Keratinocyte (primary cell): ENCODE results near the gene ANGPTL2. TPM values are rescaled to one million over a fixed set of nuclear protein-coding genes. Genes with fewer than 3 reads are reported as not detected.

Experiments used
- DNase-seq: peaks from one replicate; pipeline ENCODE4 v3.0.0-alpha.2; 2011; ENCODE audit warnings: low read depth, missing footprints, low spot score
- FAIRE-seq: peaks from 2 replicates; lab custom pipeline; 2011; peaks lifted over from hg19 to GRCh38; lab: Jason Lieb, UNC
- H2AFZ ChIP-seq: 2 replicates; pipeline ENCODE4 v1.6.0; 2012; ENCODE audit warnings: low read length, control low read depth, inconsistent platforms; ENCODE audit not compliant: control insufficient read depth
- H3K27ac ChIP-seq: 2 replicates; pipeline ENCODE4 v1.5.1; 2011; ENCODE audit warnings: low read length; ENCODE audit not compliant: control insufficient read depth, insufficient read depth
- H3K27me3 ChIP-seq: 3 replicates; pipeline ENCODE4 v1.6.0; 2011; ENCODE audit warnings: low read length; ENCODE audit not compliant: control insufficient read depth, insufficient read depth; ENCODE audit errors: extremely low read depth
- H3K36me3 ChIP-seq, 2 experiments: 2 replicates in 1 of 2; 3 replicates in 1 of 2; pipeline ENCODE4 v1.5.1; 2011; ENCODE audit warnings: low read length in 2 of 2, mild to moderate bottlenecking in 1 of 2; ENCODE audit not compliant: control insufficient read depth in 2 of 2, insufficient read depth in 2 of 2; ENCODE audit errors: extremely low read depth in 1 of 2
- H3K4me1 ChIP-seq: 3 replicates; pipeline ENCODE4 v1.5.1; 2011; ENCODE audit warnings: low read length; ENCODE audit not compliant: control insufficient read depth, insufficient read depth; ENCODE audit errors: extremely low read depth
- H3K4me2 ChIP-seq: 3 replicates; pipeline ENCODE4 v1.6.0; 2011; ENCODE audit warnings: low read depth, low read length; ENCODE audit not compliant: control insufficient read depth, insufficient read depth; ENCODE audit errors: extremely low read depth
- H3K4me3 ChIP-seq, 3 experiments: fragments of 200-600 bp in 1 of 3; sonication (generic) in 1 of 3; 2 replicates in 2 of 3; 3 replicates in 1 of 3; pipeline ENCODE4 v1.5.1; 2011 to 2016; ENCODE audit warnings: low read length in 3 of 3, mild to moderate bottlenecking in 3 of 3, control low read depth in 2 of 3, inconsistent platforms in 1 of 3, low read depth in 1 of 3, mixed read lengths in 1 of 3, mixed run types in 1 of 3, moderate library complexity in 1 of 3; ENCODE audit not compliant: control insufficient read depth in 2 of 3, insufficient read depth in 2 of 3; ENCODE audit errors: extremely low read depth in 1 of 3
- H3K79me2 ChIP-seq: 2 replicates; pipeline ENCODE4 v1.6.0; 2012; ENCODE audit warnings: low read length; ENCODE audit not compliant: control insufficient read depth, insufficient read depth
- H3K9ac ChIP-seq: 3 replicates; pipeline ENCODE4 v1.6.0; 2011; ENCODE audit warnings: low read length; ENCODE audit not compliant: control insufficient read depth, insufficient read depth; ENCODE audit errors: extremely low read depth
- H3K9me1 ChIP-seq: 3 replicates; pipeline ENCODE4 v1.6.0; 2011; ENCODE audit warnings: low read length; ENCODE audit not compliant: control insufficient read depth, insufficient read depth; ENCODE audit errors: extremely low read depth
- H3K9me3 ChIP-seq: 2 replicates; pipeline ENCODE4 v1.5.1; 2012; ENCODE audit warnings: low read depth, low read length; ENCODE audit not compliant: control insufficient read depth
- H4K20me1 ChIP-seq: 3 replicates; pipeline ENCODE4 v1.6.0; 2011; ENCODE audit warnings: low read length; ENCODE audit not compliant: control insufficient read depth, insufficient read depth; ENCODE audit errors: extremely low read depth
- CTCF ChIP-seq, 3 experiments: IDR thresholded peaks in 1 of 3; conservative IDR thresholded peaks in 1 of 3; optimal IDR thresholded peaks in 1 of 3; 2 replicates in 2 of 3; 3 replicates in 1 of 3; pipeline versions ENCODE3 to v1.5.1; 2011; ENCODE audit warnings: low read length in 3 of 3, mild to moderate bottlenecking in 3 of 3, moderate library complexity in 2 of 3, control low read depth in 1 of 3, inconsistent platforms in 1 of 3; ENCODE audit not compliant: insufficient read depth in 2 of 3; ENCODE audit errors: extremely low read depth in 1 of 3
- EZH2 ChIP-seq: IDR thresholded peaks from one replicate; pipeline ENCODE4 v1.6.1; 2012; ENCODE audit warnings: inconsistent platforms, mild to moderate bottlenecking, low read length, moderate library complexity
- dilution Hi-C: fragments of 300-500 bp; cut with MboI; formaldehyde crosslinking; loops from one replicate; pipeline ENCODE4 v1.7.0; 2020; ENCODE audit warnings: low sequenced_read_pairs; ENCODE audit not compliant: extremely low pct_ligation_motif_present
- polyA plus RNA-seq, 5 experiments: library from polyadenylated mRNA; depleted of rRNA in 3 of 5; stranded (reverse) in 3 of 5; stranded (forward) in 1 of 5; unstranded in 1 of 5; fragments of >200 nt; gene quantifications; 1 replicate in 1 of 5; 2 replicates in 3 of 5; 3 replicates in 1 of 5; pipeline versions ENCODE4 v1.2.1 to v1.2.3, GENCODE V29; 2011 to 2012; ENCODE audit warnings: missing spikeins in 2 of 5, low read depth in 1 of 5, low replicate concordance in 1 of 5

The ANGPTL2 gene
- polyA plus RNA-seq, 1 donor (not counting 4 experiments of a cell fraction or from before 2014, with no cell fraction given) = 0.18 TPM

- H3K9me1 ChIP-seq = no peaks in the 10 kb centered on the region
- H3K4me1 ChIP-seq = peaks cover 8% of the 10 kb centered on the region
- no peaks in the 10 kb centered on the region for H3K27me3 ChIP-seq
- no peaks in the 10 kb centered on the region for H3K79me2 ChIP-seq
- no peak for DNase-seq
- FAIRE-seq = no peak
- H3K9ac ChIP-seq = no peak overlapping the region
- H2AFZ ChIP-seq = no peak overlapping the region
- H3K4me3 ChIP-seq = no peak overlapping the region
- H3K27ac ChIP-seq = no peak overlapping the region
- H3K4me2 ChIP-seq = no peak overlapping the region
- no peaks in the 10 kb centered on the region for H3K36me3 ChIP-seq
- dilution Hi-C loops = no loop called here
- no peak for TF ChIP-seq CTCF (optimal IDR thresholded peaks at IDR 0.05 in 1 of 3, IDR thresholded peaks at IDR 0.05 in 1 of 3, conservative IDR thresholded peaks at IDR 0.05 in 1 of 3; ENCODE audit: extremely low read depth in 1 of 3, insufficient read depth in 2 of 3, low read length in 3 of 3)
- no peak for TF ChIP-seq EZH2
- H4K20me1 ChIP-seq = no peaks in the 10 kb centered on the region
- H3K9me3 ChIP-seq = no peaks in the 10 kb centered on the region
Observed at GRCh38 chr9:127058011-127058644, 64.3 kb downstream of the ANGPTL2 start.

GRCh38 chr9:127056446-127056845, 66.0 kb downstream of the ANGPTL2 start:
- FAIRE-seq = no peak
- Histone ChIP-seq H3K9ac (no peak overlapping the region), H3K9me3 (no peaks in the 10 kb centered on the region), H3K4me3 (no peak overlapping the region), H3K4me1 (peaks cover 8% of the 10 kb centered on the region), H3K27ac (no peak overlapping the region), H3K27me3 (no peaks in the 10 kb centered on the region), H3K9me1 (no peaks in the 10 kb centered on the region), H2AFZ (no peak overlapping the region), H3K4me2 (no peak overlapping the region), H3K79me2 (no peaks in the 10 kb centered on the region), H4K20me1 (no peaks in the 10 kb centered on the region), H3K36me3 (no peaks in the 10 kb centered on the region)
- TF ChIP-seq CTCF (optimal IDR thresholded peaks at IDR 0.05 in 1 of 3, IDR thresholded peaks at IDR 0.05 in 1 of 3, conservative IDR thresholded peaks at IDR 0.05 in 1 of 3; ENCODE audit: extremely low read depth in 1 of 3, insufficient read depth in 2 of 3, low read length in 3 of 3) (no peak), EZH2 (no peak)
- DNase-seq = no peak
- dilution Hi-C loops = no loop called here
